Neural crest cell (in vitro differentiated cells): ENCODE results near the gene GNAL. TPM values are rescaled to one million over a fixed set of nuclear protein-coding genes. Genes with fewer than 3 reads are reported as not detected.

Source experiments
- DNase-seq: peaks from one replicate; pipeline ENCODE4 v3.0.0; 2021; ENCODE audit warnings: low read depth, mixed read lengths, low spot score
- H3K27ac Mint-ChIP-seq: one replicate; pipeline ENCODE4 v1.8.0; 2021; ENCODE audit warnings: mild to moderate bottlenecking, mixed read lengths; ENCODE audit not compliant: unreplicated experiment
- H3K27me3 Mint-ChIP-seq: 2 replicates; pipeline ENCODE4 v1.8.0; 2021; ENCODE audit warnings: low read depth, mild to moderate bottlenecking, mixed read lengths
- H3K36me3 Mint-ChIP-seq: 2 replicates; pipeline ENCODE4 v1.8.0; 2021; ENCODE audit warnings: low read depth, mild to moderate bottlenecking, mixed read lengths
- H3K4me1 Mint-ChIP-seq: 2 replicates; pipeline ENCODE4 v1.8.0; 2021; ENCODE audit warnings: mixed read lengths
- H3K4me3 Mint-ChIP-seq: one replicate; pipeline ENCODE4 v1.8.0; 2021; ENCODE audit warnings: mild to moderate bottlenecking, mixed read lengths
- H3K9me3 Mint-ChIP-seq: 2 replicates; pipeline ENCODE4 v1.8.0; 2021; ENCODE audit warnings: mixed read lengths
- CTCF ChIP-seq: fragments of 200-600 bp; sonication (generic); conservative IDR thresholded peaks from 2 replicates; pipeline ENCODE4 v1.5.0; 2021; ENCODE audit warnings: antibody characterized with exemption, mild to moderate bottlenecking
- total RNA-seq: library from RNA; stranded (reverse); gene quantifications from 2 replicates; pipeline ENCODE4 v1.2.1, GENCODE V29; 2021

GNAL gene
- total RNA-seq, 1 donor from 2014 or later: 20.4 TPM

- Mint-ChIP-seq H3K9me3 (no peaks in the 10 kb centered on the region), H3K4me3 (no peak overlapping the region), H3K36me3 (no peaks in the 10 kb centered on the region), H3K27me3 (no peaks in the 10 kb centered on the region), H3K27ac (no peak overlapping the region), H3K4me1 (peaks cover 21% of the 10 kb centered on the region)
- DNase-seq: no peak
- no peak for TF ChIP-seq CTCF
These were observed 20.5 kb upstream of the GNAL start for GRCh38 chr18:11668441-11669169.

GRCh38 chr18:11669271-11669947 lies 19.7 kb upstream of the GNAL start:
- Mint-ChIP-seq H3K4me3 (no peak overlapping the region), H3K27me3 (peaks cover 3% of the 10 kb centered on the region), H3K9me3 (no peaks in the 10 kb centered on the region), H3K4me1 (peaks cover 21% of the 10 kb centered on the region), H3K27ac (no peak overlapping the region), H3K36me3 (no peaks in the 10 kb centered on the region)
- no peak for DNase-seq
- no peak for TF ChIP-seq CTCF

GRCh38 chr18:11669948-11670275 lies 19.2 kb upstream of the GNAL start:
- Mint-ChIP-seq H3K27me3 (peaks cover 3% of the 10 kb centered on the region), H3K36me3 (no peaks in the 10 kb centered on the region), H3K27ac (no peak overlapping the region), H3K9me3 (no peaks in the 10 kb centered on the region), H3K4me3 (no peak overlapping the region), H3K4me1 (peaks cover 21% of the 10 kb centered on the region)
- TF ChIP-seq CTCF: no peak
- no peak for DNase-seq

GRCh38 chr18:11671156-11671555 lies 17.9 kb upstream of the GNAL start:
- Mint-ChIP-seq H3K4me3 (no peak overlapping the region), H3K27ac (peak overlapping the region; percentile 38), H3K9me3 (no peaks in the 10 kb centered on the region), H3K4me1 (peaks cover 21% of the 10 kb centered on the region), H3K36me3 (no peaks in the 10 kb centered on the region), H3K27me3 (peaks cover 3% of the 10 kb centered on the region)
- DNase-seq: no peak
- no peak for TF ChIP-seq CTCF

GRCh38 chr18:11672198-11672597 lies 16.9 kb upstream of the GNAL start:
- peaks cover 18% of the 10 kb centered on the region for H3K4me1 Mint-ChIP-seq
- no peak for DNase-seq

More at GRCh38 chr18:11672198-11672597, 16.9 kb upstream of the GNAL start:
- no peak overlapping the region for H3K4me3 Mint-ChIP-seq
- no peak for TF ChIP-seq CTCF
- peaks cover 3% of the 10 kb centered on the region for H3K27me3 Mint-ChIP-seq
- no peaks in the 10 kb centered on the region for H3K9me3 Mint-ChIP-seq
- H3K36me3 Mint-ChIP-seq: no peaks in the 10 kb centered on the region
- H3K27ac Mint-ChIP-seq: no peak overlapping the region
